Activated CD8-positive, alpha-beta memory T cell treated with anti-CD3 and anti-CD28 coated beads for 48 hours (primary cell): ENCODE measurements around the gene ENO2.
A peak's percentile ranks its signal among the peaks of the same experiment; 100 is the strongest.
"Not testable (repeated sequence)": the region's sequence is repeated elsewhere in the genome, so short reads cannot be mapped to it uniquely, and the experiment has no call there.

Source experiments
- DNase-seq, 3 experiments: peaks; one replicate each; pipeline ENCODE4 v3.0.0-alpha.2; 2020; ENCODE audit warnings: low read depth in 2 of 3, low spot score in 2 of 3

The ENO2 gene

DNA sequence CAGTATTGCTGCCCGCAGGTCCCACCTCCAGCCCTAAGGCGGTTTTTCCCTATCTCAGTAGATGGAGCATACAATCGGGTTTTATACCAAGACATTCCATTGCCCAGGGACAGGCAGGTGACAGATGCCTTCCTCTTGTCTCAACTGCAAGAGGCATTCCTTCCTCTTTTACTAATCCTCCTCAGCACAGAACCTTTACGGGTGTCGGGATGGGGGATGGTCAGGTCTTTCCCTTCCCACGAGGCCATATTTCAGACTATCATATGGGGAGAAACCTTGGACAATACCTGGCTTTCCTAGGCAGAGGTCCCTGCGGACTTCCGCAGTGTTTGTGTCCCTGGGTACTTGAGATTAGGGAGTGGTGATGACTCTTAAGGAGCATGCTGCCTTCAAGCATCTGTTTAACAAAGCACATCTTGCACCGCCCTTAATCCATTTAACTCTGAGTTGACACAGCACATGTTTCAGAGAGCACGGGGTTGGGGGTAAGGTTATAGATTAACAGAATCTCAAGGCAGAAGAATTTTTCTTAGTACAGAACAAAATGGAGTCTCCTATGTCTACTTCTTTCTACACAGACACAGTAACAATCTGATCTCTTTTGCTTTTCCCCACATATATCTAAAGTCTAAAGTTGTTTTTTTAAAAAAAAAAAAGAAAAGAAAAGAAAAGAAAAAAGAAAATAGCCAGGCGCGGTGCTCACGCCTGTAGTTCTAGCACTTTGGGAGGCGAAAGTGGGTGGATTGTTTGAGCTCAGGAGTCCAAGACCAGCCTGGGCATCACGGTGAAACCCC is 28.0 kb upstream of the ENO2 start:
- DNase-seq, result not testable (repeated sequence)

DNA sequence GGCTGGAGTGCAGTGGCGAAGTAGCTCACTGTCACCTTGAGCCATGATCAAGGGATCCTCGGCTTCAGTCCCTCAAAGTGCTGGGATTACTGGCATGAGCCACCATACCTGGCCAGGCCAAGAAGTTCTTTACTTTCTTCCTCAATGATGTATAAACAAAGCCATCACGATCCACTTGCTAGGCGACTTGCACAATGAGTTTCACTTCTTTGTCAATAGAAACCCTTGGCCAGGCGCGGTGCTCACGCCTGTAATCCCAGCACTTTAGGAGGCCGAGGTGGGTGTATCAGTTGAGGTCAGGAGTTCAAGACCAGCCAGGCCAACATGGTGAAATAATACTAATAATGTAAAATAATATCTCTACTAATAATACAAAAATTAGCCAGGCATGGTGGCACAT is 26.9 kb upstream of the ENO2 start:
- no peak for DNase-seq

DNA sequence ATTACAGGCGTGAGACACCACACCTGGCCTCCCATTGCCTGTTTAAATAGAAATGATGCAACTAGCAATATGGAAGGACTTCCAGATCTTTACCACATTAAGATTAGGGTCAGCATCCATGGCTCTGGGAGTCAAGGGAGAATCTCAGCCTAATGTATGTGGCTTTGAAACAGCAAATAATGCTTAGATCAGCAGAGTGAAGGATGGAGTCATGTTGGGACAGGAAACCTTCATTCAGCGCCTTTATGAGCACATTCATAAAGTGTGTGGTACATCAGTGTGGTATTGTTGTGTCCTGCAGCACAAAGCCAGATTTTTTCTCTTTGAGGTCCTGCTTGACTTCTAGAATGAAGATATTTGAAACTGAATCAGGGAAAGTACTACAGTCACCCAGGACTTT is 26.0 kb upstream of the ENO2 start:
- no peak for DNase-seq

DNA sequence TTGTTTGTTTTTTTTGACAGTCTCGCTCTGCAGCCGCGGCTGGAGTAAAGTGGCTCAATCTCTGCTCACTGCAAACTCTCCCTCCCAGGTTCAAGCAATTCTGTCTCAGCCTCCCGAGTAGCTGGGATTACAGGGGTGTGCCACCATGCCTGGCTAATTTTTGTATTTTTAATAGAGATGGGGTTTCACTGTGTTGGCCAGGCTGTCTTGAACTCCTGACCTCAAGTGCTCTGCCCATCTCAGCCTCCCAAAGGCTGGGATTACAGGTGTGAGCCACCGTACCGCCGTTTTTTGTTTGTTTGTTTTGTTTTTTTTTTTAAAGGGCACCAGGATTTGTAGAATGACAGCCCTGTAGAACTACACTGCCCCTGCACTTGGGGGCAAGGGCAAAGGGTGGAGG is 25.6 kb upstream of the ENO2 start:
- not testable (repeated sequence) for DNase-seq

DNA sequence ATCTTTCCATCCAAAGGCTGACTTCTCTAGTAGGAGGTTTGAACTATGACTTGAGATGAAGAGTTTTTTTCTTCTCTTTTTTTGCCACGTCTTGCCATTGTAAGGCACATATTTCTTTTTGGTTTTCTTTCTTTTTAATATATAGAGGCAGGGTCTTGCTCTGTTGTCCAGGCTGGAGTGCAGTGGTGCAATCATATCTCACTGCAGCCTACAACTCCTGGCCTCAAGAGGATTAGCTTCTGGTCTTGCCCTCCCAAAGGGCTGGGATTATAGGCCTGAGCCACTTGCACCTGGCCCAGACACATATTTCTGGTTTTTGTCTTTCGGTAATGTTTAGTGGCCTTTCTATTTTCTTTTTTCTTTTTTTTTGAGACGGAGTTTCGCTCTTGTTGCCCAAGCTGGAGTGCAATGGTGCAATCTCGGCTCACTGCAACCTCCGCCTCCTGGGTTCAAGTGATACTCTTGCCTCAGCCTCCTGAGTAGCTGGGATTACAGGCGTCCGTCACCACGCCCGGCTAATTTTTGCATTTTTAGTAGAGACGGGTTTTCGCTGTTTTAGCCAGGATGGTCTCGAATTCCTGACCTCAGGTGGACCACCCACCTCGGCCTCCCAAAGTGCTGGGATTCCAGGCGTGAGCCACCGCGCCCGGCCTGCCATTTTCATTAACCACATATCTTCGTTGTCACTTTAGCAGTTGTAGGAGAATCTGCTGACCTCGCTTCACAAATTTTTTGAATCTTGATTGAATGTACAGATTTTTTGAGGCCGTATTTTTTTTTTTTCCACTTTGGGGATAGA is 24.4 kb upstream of the ENO2 start:
- not testable (repeated sequence) for DNase-seq

DNA sequence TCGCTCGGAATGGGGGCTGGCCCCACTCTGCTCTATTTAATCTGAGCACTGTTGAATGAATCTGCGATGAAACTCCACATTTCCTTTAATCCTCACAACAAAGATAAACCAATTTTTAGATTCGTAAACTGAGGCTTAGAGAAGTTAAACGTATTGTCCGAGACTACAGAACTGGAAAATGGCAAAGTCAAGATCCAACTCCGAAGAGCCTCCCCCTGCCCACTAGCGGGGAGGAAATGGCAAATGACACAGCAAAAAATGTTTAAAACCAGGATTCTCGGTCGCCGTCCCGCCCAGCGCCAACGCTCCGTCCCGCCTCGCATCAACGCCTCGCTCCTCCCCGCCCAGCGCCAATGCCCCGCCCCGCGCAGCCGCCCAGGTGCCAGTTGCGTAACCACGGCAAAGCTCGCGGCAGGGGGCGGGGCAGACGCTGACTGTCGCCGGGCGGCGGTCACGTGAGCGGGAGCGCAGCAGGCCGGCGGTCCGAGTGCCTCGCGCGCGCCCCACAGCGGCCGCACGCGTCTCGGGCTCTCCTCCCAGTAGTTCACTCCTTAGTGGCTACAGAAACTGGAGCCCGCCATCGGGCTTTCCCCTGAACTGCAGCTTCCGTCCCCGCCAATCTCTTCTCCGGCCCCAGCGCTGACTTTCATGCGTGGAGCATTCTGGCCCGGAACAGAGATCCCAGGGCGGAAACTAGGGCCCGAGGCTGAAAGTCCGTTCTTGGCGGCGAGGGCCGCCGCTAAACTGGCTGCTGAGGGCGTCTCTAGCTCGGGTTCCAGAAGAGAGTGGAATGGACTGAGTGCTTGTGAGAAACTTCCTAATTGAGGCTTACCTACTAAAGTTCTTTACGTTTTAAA is 23.4 kb upstream of the ENO2 start:
- DNase-seq, result peak; percentile 93 to 98 (median 97)

DNA sequence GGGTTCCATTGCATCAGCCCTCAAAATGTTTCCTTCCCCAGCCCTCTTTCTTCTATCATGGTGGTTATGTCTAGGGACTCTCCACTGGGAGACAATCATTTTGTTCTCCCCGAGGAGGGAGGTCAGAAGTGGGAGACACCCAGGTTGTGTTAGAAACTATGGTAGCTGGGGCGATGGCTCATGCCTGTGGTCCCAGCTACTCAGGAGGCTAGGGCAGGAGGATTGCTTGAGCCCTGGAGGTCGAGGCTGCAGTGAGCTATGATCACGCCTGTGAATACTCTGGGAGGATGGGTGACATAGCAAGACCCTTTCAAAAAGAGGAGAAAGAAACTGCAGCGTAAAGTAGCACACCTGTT is 22.8 kb upstream of the ENO2 start:
- DNase-seq, result no peak

DNA sequence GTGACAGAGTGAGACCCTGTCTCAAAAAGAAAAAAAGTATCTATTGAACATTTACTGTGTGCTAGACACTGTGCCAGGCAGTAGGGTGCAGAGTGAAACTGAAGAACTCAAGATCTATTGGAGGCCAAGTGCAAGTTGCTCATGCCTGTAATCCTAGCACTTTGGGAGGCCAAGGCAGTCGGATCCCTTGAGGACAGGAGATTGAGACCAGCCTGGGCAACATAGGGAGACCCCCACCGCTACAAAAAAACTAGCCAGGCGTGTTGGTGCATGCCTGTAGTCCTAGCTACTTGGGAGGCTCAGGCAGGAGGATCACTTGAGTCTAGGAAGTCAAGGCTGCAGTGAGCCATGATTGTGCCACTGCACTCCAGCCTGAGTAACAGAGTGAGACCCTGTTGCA is 21.7 kb upstream of the ENO2 start:
- not testable (repeated sequence) for DNase-seq

DNA sequence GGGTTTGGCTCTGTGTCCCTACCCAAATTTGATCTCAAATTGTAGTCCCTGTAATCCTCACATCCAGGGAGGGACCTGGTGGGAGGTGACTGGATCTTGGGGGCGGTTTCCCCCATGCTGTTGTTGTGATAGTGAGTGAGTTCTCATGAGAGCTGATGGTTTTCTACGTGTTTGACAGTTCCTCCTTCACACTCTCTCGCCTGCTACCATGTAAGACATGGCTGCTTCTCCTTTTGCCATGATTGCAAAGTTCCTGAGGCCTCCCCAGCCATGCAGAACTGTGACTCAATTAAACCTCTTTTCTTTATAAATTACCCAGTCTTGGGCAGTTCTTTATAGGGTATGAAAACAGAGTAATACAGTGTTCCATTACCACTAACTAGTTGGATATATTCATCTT is 20.1 kb upstream of the ENO2 start:
- DNase-seq, result no peak

DNA sequence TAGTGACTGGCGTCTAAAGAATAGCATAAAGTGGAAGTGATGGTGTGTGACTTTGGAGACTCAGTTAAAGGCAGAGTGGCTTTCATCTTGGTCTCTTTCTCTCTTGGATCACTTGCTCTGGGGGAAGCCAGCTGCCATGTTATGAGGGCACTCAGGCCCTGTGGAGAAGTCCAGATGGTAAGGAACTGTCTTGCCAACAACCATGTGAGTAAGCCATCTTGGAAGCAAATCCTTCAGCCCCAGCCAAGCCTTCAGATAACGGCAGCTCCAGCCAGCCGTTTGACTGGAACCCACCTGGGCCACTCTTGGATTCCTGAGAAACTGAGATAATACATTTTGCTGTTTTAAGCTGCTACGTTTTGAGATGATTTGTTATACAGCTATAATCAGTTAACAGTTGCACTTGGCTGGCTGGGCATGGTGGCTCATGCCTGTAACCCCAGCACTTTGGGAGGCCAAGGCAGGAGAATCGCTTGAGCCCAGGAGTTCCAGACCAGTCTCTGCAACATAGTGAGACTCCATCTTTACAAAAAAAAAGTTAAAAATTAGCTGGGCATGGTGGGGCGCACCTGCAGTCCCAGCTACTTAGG is 17.4 kb upstream of the ENO2 start:
- no peak for DNase-seq

DNA sequence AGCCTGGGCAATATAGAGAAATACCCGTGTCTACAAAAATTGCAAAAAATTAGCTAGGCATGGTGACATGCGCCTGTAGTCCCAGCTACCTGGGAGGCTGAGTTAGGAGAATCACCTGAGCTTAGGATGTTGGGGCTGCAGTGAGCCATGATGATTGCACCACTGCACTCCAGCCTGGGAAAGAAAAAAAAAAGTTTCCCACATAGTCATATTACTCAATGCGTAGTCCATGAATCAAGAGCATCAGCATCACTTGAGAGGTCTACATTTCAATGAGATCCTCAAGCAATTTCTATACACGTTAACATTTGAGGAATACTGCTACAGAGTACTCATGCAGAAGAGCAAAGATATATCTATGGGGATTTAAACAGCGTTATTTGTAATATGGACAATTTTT is 15.0 kb upstream of the ENO2 start:
- DNase-seq, result no peak

DNA sequence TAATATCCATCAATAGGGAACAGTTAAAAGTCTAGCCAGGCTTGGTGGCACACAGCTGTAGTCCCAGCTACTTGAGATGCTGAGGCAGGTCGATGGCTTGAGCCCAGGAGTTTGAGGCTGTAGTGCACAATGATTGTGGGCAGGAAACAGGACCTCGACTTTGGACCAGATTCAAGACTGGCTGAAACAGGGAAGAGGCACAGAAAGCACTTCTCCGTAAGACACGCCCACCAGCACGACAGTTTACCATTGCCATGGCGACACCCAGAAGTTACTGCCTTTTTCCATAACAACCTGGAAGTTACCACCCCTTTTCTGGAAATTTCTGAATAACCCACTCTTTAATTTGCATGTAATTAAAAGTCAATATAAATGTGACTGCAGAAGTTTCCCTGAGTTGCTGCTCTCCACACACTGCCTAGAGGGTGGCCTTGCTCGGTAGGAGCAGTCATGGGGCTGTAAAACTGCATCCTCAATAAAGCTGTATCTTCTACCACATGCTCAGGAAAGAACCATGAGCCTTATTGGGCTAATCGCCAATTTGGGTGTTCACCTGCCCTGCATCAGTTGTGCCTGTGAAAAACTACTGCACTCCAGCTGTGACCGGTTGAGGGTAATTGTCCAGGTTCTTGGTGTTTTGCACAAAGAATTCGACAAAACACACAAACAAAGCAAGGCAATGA is 14.4 kb upstream of the ENO2 start:
- no peak for DNase-seq

DNA sequence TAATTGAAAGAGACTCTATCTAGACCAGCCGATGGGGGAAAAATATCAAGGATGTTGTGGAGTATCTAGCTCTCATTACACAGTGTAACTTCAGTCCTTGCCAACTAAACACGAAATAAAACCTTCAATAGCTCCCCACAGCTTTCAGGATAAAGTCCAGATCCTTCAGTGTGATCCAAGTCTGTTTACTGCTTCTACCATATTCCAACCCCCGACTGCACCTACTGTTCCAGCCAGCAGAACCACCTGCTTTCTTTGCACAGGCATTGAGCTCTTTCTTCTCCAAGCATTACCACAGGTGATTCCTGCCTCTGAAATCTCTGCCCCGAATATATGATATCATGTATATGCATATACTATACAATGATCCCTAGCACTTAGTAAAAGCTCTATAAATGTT is 11.9 kb upstream of the ENO2 start:
- no peak for DNase-seq

DNA sequence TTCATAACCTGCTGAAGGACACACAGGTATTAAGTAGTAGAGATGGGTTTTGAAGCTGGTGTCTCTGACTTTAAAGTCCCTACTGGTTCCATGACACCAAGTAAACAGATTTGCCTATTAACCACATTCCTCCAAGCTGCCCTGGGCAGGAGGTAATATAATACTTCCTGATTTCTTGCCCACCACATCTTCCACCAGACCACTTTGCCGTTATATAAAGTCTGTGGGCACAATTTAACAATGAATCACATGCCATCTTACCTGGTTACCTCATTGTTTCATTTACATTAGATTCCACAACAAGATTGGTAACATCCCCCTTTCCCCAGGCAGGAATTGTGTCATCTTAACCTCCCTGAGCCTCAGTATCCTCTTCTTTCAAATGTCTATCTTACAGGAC is 10.7 kb upstream of the ENO2 start:
- no peak for DNase-seq

DNA sequence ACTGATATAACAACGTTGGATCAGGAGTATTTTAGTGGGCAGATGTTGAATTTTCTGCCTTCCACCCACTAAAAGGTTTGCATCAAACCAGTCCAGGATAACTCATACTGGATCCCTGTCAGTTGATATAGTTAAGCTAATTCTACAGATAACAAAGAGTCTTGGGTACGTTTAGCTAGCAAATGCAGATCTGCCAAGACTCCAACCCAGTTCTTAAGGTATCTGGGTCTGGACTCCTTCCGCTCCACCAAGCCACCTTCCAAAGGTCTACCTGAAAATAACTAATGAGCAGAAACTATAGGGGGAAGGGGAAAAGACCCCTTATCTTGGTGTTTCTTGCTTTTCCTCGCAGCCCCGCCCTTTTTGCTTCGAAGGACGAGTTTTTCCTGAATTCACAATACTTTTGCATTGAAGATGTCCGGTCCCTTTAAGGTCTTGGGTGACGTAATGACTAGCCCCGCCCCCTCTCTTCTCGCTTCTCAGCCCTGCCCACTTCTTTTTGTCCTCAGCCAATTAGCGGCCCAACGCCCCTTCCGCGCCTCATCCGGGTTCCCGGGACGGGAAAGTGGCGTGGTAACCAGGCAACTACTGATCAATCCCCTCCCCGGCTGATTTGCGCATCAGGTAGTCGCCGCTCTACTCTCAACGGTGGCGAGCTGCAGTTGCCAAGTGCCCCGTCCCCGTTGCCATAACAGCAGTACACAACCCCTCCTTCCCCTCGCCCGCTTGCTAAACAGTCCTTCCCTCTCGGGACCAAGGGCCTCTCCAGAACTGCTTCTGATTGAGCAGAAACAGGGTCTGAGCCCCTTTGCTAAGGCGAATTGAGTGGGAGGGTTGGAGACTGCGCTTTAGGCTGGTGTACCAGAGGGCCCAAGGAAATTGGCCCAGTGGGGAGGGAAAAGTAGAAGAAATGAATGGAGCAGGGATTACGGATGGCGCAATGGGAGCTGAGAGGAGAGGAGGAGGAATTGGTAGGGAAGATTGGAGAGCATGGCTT is 9.8 kb upstream of the ENO2 start, which contains the start of gene LRRC23:
LRRC23 (plus strand) TSS at position 543 of the 997 bp plus-strand sequence. CDS start 812 bp downstream, outside the sequence.
- peak; percentile 92 to 94 (median 93) for DNase-seq

DNA sequence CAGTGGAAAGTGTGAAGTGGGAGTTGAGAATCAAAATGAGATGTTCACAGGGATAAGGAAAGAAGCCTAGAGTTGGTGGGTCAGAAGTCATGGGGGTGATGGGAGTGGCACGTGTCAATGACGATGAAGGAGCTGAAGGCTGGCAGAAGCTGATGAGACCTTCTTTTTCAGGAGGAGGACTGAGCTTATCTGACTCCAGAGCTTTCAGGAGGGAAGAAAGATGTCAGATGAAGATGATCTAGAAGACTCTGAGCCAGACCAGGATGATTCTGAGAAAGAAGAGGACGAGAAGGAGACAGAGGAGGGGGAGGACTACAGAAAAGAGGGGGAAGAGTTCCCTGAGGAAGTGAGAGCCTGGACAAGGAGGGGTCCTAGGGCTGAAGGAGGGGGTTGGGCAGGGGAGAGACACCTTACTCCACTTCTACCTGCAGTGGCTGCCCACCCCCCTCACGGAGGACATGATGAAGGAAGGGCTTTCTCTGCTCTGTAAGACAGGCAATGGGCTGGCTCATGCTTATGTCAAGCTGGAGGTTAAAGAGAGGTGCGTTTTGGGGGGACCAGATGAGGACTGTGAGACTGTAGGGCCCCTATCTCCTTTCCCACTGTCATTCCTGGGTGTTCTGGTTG is 8.9 kb upstream of the ENO2 start:
- DNase-seq, result no peak

DNA sequence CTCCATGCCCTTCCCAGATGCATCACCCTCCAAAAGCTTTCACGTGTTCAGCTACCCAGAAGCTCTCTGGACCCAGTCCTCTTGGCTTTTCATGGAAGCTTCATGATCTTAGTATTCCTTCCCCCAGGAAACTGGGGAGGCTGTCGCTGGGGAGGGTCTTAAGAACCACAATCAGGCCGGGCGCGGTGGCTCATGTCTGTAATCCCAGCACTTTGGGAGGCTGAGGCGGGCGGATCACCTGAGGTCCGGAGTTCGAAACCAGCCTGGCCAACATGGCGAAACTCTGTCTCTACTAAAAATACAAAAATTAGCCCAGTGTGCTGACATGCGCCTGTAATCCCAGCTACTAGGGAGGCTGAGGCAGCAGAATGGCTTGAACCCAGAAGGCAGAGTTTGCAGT is 6.2 kb upstream of the ENO2 start:
- not testable (repeated sequence) for DNase-seq

DNA sequence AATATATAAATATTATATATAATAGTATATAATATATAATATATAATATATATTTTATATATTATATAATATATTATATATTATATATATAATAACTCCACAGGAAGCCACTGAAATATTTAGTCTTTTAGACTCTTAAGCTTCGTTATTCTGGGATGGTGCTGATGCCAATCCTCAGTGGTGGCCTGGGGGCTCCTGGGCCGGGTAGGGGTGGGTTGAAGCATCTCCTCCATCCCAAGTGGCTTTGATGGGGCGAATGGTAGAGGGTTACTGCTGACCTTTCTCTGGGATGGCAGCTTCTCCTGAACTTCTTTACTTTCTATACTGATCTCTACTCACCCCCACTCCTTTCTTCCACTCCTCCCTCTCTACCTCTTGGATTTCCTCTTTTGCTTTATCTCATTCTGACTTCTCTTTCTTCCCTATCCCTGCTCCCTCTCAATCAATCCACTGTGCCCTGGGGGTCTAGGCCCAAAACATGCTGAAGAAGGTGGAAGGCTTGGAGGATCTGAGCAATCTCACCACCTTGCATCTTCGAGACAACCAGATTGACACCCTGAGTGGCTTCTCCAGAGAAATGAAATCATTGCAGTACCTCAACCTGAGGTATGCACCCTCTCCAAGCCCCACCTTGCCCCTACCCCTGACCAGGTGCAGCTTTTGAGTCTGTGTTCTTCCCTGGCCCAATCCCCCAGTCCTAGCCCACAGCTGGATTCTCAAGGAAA is 4.8 kb upstream of the ENO2 start:
- no peak for DNase-seq
